HK-2 (cell line): ENCODE data around the gene MAP3K3.
A peak's percentile ranks its signal among the peaks of the same experiment; 100 is the strongest.
"Not testable (repeated sequence)": the region's sequence is repeated elsewhere in the genome, so short reads cannot be mapped to it uniquely, and the experiment has no call there.

Experiments used
- DNase-seq: peaks from one replicate; pipeline ENCODE4 v3.0.0-alpha.2; 2018; ENCODE audit not compliant: unreplicated experiment

Gene MAP3K3

DNA sequence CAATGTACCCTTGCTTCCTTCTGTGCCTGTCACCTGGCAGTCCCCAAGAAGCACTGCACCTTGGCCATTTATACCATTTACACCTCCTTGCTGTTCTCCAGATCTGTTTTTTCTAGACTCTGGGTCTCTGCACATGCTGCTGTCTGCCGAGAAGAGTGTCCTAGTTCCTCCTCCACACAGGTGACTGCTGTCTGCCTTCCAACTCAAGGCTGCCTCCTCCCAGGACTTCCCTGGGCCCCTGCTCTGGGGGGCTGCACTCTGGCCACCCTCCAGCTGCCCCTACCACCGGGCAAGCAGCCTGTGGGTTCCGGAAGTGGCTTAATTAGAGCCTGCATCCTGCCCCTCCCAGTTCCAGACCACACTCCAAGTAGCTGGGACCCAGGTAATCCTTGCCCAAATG lies 83.4 kb downstream of the MAP3K3 start:
- DNase-seq: no peak

DNA sequence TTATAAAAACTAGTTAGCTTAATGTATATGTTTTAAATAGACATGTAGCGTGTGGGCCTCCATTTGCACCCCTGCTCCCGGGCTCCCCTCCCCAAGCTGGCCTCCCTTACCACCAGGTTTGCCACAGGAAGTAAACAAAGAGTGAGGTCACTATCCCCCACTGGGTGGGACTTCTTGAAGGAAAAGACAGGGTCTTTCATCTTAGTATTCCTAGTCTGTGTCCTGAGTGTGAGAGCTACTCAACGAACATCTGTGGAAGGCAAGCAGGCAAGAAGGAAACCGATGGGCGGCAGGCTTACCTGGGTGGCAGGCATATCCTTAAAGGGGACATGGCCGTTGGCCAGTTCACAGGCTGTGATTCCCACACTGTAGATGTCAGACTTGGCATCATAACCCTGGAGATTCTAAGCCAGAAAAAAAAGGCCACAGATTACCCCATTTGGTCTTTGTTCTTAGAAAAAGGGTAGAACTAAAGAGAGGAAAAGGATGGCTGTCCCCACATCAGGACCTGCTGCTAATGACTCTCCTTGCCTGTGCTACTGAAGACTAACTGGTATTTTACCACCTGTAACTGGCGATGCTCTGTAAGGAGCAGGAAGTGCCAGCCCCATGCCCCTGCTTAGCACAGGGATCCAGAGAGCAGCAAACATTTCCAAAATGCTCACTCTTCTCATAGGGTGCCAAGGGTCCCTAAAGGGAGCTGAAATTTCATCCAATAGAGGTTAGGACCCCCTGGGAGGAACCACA lies 84.3 kb downstream of the MAP3K3 start:
- no peak for DNase-seq

GRCh38 chr17:63707151-63707550 lies 84.9 kb downstream of the MAP3K3 start:
- DNase-seq: no peak

DNA sequence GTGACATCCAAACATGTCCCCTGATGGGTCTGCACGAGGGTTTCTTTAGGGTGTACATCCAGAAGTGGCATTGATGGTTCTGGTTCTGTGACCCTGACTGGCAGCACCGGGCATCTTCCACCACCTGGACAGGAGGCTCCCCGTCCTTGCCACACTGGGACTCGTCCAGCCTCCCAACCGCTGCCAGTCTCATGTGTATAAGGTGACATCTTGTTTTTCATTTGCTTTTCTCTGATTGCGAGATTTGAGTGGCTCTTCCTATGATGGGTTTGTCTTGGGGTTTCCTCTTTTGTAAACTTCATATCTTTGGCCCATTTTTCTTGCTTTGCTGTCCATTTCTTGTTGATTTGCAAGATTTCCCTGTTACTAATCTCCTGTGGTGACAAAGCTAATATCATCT lies 86.9 kb downstream of the MAP3K3 start:
- no peak for DNase-seq

GRCh38 chr17:63714550-63715277 lies 92.5 kb downstream of the MAP3K3 start:
- DNase-seq: no peak

- no peak for DNase-seq
Measured at GRCh38 chr17:63716426-63716825, 94.2 kb downstream of the MAP3K3 start.

DNA sequence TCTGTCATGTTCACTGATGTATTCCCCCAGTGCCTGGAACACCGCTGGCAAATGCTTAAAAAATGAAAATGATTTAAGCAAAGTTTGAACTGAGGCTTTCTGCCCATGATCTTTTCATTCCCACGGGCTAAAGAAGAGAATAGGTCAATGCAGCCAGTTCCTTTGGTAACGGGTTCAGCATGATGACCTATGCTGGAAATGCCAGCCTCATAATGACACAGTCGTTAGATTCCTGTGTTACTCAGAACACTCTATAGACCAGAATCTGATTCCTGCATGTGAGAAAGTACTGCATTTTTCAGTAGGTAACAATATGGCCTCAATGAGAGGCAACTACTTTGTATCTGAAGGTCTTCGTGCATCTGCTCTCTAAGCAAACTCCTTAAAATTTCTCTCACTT lies 96.8 kb downstream of the MAP3K3 start:
- no peak for DNase-seq

DNA sequence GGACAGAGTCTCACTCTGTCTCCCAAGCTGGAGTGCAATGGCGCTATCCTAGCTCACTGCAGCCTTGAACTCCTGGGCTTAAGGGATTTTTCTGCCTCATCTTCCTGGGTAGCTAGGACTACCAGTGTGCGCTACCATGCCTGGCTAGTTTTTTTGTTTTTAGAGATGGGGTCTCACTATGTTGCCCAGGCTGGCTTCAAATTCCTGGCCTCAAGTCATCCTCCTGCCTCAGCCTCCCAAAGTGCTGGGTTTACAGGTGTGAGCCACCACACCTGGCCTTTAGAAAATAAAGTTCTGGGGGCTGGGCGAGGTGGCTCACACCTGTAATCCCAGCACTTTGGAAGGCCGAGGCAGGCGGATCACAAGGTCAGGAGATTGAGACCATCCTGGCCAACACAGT lies 98.0 kb downstream of the MAP3K3 start:
- DNase-seq: not testable (repeated sequence)

- DNase-seq: no peak
Measured at GRCh38 chr17:63722403-63722802, 100.2 kb downstream of the MAP3K3 start.

- DNase-seq: no peak
Measured at GRCh38 chr17:63735691-63736090, 113.5 kb downstream of the MAP3K3 start.

- no peak for DNase-seq
Measured at GRCh38 chr17:63740464-63741142, 118.4 kb downstream of the MAP3K3 start.

DNA sequence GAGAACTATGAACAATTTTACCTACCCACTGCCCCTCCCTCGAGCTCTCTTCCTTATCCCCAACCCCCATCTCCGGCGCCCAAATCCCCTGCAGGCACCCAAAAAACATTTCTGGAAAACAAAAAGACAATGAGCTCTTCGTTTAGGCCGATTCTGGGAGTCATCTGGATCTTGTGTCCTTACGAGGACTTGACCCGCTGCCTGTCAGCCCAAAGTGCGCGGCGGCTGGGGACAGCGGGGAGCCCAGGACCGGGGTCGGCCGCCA lies 118.9 kb downstream of the MAP3K3 start:
- no peak for DNase-seq

- DNase-seq: peak; percentile 98
Measured at GRCh38 chr17:63741408-63742173, 119.4 kb downstream of the MAP3K3 start, which contains the start of gene STRADA. STRADA (minus strand) TSS chr17:63741799; CDS start chr17:63728369, 13,430 bp downstream.
